ENCODE results near the gene OCIAD2.

DNA sequence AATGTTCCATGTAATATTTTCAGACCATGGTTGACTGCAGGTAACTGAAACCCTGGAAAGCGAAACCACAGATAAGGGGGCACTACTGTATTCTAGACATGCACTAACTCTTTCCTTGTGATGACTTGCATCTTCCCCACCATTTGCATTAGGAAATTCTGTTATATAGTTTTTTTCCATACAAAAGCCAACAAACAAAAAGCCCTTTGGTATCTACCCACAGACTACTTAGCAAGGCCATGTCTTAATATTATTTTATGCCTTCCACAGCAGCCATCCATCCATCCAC, 52.2 kb downstream of the OCIAD2 start:
- TF ChIP-seq, protein P1, sequence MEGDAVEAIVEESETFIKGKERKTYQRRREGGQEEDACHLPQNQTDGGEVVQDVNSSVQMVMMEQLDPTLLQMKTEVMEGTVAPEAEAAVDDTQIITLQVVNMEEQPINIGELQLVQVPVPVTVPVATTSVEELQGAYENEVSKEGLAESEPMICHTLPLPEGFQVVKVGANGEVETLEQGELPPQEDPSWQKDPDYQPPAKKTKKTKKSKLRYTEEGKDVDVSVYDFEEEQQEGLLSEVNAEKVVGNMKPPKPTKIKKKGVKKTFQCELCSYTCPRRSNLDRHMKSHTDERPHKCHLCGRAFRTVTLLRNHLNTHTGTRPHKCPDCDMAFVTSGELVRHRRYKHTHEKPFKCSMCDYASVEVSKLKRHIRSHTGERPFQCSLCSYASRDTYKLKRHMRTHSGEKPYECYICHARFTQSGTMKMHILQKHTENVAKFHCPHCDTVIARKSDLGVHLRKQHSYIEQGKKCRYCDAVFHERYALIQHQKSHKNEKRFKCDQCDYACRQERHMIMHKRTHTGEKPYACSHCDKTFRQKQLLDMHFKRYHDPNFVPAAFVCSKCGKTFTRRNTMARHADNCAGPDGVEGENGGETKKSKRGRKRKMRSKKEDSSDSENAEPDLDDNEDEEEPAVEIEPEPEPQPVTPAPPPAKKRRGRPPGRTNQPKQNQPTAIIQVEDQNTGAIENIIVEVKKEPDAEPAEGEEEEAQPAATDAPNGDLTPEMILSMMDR (IDR thresholded peaks at IDR 0.05): no peak
- no peak for TF ChIP-seq POLR2A (IDR thresholded peaks at IDR 0.05)

Measured in adrenal gland (tissue), 5 donors.